Measurements from ENCODE around the gene COG8.
"Not testable (repeated sequence)": the region's sequence is repeated elsewhere in the genome, so short reads cannot be mapped to it uniquely, and the experiment has no call there.

COG8 gene

DNA sequence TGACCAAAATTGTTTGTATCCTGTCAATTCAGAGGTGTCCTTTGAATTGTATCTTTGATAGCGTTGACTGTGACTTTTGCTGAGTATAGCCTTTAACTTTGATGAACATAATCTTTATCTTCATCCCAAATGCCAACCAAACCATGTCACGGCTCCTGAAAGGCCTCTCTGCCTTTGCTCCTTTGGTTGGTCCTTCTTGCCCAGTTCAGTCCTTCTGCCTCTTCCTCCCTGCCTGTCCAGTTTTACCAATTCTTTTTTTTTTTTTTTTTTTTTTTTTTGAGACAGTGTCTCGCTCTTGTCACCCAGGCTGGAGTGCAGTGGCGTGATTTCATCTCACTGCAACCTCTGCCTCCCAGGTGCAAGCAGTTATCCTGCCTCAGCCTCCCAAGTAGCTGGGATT lies 41.1 kb downstream of the COG8 start:
- POLR2A ChIA-PET: no interaction called here
- TF ChIP-seq, protein P1, sequence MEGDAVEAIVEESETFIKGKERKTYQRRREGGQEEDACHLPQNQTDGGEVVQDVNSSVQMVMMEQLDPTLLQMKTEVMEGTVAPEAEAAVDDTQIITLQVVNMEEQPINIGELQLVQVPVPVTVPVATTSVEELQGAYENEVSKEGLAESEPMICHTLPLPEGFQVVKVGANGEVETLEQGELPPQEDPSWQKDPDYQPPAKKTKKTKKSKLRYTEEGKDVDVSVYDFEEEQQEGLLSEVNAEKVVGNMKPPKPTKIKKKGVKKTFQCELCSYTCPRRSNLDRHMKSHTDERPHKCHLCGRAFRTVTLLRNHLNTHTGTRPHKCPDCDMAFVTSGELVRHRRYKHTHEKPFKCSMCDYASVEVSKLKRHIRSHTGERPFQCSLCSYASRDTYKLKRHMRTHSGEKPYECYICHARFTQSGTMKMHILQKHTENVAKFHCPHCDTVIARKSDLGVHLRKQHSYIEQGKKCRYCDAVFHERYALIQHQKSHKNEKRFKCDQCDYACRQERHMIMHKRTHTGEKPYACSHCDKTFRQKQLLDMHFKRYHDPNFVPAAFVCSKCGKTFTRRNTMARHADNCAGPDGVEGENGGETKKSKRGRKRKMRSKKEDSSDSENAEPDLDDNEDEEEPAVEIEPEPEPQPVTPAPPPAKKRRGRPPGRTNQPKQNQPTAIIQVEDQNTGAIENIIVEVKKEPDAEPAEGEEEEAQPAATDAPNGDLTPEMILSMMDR (IDR thresholded peaks at IDR 0.05; ENCODE audit: insufficient read depth, low read length, missing control alignments): no peak
- no peak overlapping the region for H3K4me3 ChIP-seq (ENCODE audit: low read depth, low read length)
- CTCF ChIA-PET: interaction anchor here (0.8 kb wide), 1 partner anchor 12 kb away, joined by 3 read pairs; no protein-coding TSS in a partner anchor
- no peak for DNase-seq (ENCODE audit: low read depth, low spot score)

DNA sequence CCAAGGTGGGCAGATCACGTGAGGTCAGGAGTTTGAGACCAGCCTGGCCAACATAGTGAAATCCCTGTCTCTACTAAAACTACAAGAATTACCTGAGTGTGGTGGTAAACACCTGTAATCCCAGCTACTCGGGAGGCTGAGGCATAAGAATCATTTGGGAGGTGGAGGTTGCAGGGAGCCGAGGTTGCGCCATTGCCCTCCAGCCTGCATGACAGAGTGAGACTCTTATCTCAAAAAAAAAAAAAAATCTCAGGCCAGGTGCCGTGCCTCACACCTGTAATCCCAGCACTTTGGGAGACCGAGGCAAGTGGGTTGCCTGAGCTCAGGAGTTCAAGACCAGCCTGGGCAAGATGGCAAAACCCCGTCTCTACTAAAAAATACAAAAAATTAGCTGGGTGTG lies 42.6 kb downstream of the COG8 start:
- H3K4me3 ChIP-seq (ENCODE audit: low read depth, low read length); DNase-seq (ENCODE audit: low read depth, low spot score); POLR2A ChIA-PET: not testable (repeated sequence)
- CTCF ChIA-PET: interaction anchor here (2.4 kb wide), 1 partner anchor 147 kb away, joined by 8 read pairs; no protein-coding TSS in a partner anchor

DNA sequence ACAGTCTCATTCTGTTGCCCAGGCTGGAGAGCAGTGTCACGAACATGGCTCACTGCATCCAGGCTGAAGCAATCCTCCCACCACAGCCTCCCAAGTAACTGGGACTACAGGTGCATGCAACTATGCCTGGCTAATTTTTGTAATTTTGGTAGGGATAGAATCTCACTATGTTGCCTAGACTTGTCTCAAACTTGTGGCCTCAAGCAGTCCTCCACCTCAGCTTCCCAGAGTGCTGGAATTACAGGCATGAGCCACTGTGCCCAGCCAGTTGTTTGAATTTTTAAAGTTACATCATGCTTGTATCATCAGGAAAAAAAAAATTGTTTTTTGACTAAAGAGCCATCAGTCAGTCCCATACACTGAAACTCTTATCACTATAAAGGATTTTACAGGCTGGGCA lies 45.3 kb downstream of the COG8 start:
- POLR2A ChIA-PET: no interaction called here
- CTCF ChIA-PET: interaction anchor here (2.4 kb wide), 1 partner anchor 144 kb away, joined by 8 read pairs; no protein-coding TSS in a partner anchor
- H3K4me3 ChIP-seq (ENCODE audit: low read depth, low read length): no peak overlapping the region
- TF ChIP-seq, protein P1 (IDR thresholded peaks at IDR 0.05; ENCODE audit: insufficient read depth, low read length, missing control alignments): no peak
- DNase-seq (ENCODE audit: low read depth, low spot score): no peak

DNA sequence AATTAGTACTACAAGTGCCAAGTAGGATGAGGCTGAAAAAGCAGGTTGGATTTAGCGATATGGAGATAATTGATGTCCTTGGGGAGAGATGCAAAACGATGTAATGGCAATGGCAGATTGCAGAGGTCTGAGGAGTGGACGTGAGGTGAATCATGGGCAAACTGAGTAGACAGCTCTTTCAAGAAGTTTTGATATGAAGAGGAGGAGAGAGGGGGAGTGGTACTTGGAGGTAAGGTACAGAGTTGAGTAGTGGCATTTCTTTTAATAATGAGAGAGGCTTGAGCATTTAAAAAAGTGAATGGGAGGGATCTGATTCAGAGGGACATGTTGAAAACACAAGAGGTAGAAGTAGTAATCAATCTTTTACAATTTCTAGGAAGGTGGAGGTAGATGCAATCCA lies 46.0 kb downstream of the COG8 start:
- no peak for DNase-seq (ENCODE audit: low read depth, low spot score)
- ChIA-PET POLR2A (no interaction called here), CTCF (interaction anchor here (1.1 kb wide), 1 partner anchor 143 kb away, joined by 7 read pairs; no protein-coding TSS in a partner anchor)
- no peak overlapping the region for H3K4me3 ChIP-seq (ENCODE audit: low read depth, low read length)
- TF ChIP-seq, protein P1 (IDR thresholded peaks at IDR 0.05; ENCODE audit: insufficient read depth, low read length, missing control alignments): no peak

DNA sequence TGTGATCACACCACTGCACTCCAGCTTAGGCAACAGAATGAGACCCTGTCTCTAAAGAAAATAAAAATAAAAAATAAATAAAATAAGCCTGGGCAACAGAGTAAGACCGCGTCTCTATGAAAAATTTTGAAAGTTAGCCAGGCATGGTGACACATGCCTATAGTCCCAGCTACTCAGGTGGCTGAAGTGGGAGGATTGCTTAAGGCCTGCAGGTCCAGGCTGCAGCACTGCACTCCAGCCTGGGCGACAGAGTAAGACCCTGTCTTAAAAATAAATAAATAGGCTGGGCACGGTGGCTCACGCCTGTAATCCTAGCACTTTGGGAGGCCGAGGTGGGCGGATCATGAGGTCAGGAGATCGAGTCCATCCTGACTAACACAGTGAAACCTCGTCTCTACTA lies 47.7 kb downstream of the COG8 start:
- CTCF ChIA-PET: interaction anchor here (0.7 to 1.5 kb wide), 4 partner anchors 19 to 139 kb away, joined by 3 to 5 read pairs (median 3); partner anchors contain the start of gene SNTB2
- DNase-seq (ENCODE audit: low read depth, low spot score); H3K4me3 ChIP-seq (ENCODE audit: low read depth, low read length); POLR2A ChIA-PET: not testable (repeated sequence)

DNA sequence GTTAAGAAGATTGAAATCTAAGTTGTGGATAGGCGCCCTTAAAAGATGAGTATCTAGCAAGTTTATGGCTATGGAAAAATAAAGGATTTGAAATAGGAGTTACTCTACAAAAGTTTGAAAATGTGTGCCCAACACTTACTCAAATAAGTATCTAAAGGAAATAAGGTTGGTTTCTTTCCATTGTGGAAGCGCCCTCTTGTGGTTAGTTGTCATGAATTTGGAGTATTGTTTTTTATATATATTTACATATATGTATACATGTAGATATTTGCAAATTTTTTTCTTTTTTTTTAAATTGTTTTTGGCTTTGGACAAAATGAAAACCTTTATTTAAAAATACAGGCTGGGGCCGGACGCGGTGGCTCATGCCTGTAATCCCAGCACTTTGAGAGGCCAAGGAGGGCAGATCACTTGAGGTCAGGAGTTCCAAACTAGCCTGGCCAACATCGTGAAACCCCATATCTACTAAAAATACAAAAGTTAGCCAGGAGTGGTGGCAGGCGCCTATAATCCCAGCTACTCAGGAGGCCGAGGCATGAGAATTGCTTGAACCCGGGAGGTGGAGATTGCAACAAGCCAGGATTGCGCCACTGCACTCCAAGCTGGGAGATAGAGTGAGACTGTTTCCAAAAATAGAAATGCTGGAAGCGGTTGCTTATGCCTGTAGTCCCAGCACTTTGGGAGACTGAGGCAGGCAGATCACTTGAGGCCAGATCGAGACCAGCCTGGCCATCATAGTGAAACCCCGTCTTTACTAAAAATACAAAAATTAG lies 52.2 kb downstream of the COG8 start:
- TF ChIP-seq, protein P1 (IDR thresholded peaks at IDR 0.05; ENCODE audit: insufficient read depth, low read length, missing control alignments): peak; percentile 13
- no peak for DNase-seq (ENCODE audit: low read depth, low spot score)
- ChIA-PET POLR2A (no interaction called here), CTCF (interaction anchor here (0.6 to 8.2 kb wide), 26 partner anchors 9 to 385 kb away, joined by 3 to 201 read pairs (median 4); partner anchors contain the start of genes CHTF8, SNTB2 and UTP4)
- H3K4me3 ChIP-seq (ENCODE audit: low read depth, low read length): no peak overlapping the region

DNA sequence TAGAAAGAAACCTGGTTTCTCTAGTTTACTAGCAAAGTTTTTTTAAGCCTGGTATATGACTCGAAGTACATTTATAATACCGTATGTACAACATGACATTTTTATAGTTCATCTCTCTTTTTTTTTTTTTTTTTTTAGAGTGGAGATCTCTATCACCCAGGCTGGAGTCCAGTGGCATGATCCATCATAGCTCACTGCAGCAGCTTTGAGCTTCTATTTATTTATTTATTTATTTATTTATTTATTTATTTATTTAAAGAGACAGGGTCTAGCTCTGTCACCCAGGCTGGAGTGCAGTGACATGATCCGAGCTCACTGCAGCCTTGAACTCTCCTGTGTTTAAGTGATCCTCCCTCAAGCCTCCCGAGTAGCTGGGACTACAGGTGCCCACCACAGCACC lies 54.1 kb downstream of the COG8 start:
- ChIA-PET CTCF (interaction anchor here (0.7 to 8.2 kb wide), 16 partner anchors 9 to 135 kb away, joined by 3 to 201 read pairs (median 6); partner anchors contain the start of gene SNTB2), POLR2A (no interaction called here)
- no peak for DNase-seq (ENCODE audit: low read depth, low spot score)
- TF ChIP-seq, protein P1 (IDR thresholded peaks at IDR 0.05; ENCODE audit: insufficient read depth, low read length, missing control alignments): no peak
- H3K4me3 ChIP-seq (ENCODE audit: low read depth, low read length): no peak overlapping the region
